ENCODE data around the gene EDDM13.
"Not testable (repeated sequence)": the region's sequence is repeated elsewhere in the genome, so short reads cannot be mapped to it uniquely, and the experiment has no call there.

EDDM13 gene

DNA sequence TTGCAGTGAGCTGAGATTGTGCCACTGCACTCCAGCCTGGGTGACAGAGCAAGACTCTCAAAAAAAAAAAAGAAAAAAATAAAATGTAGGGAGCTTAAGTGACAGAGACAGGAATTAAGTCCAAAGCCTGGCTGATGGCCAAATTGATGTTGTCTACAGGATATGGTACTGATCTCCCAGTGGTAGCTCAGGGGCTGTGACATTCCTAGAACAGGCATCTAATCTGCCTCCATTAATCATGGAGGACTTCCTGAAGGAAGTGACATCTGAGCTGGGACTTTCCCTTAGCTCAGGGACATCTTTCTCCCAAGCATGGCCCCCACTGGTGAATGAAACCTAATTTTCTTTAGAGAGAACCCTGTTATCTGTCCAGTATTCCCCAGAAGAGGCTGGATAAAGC is 11.4 kb upstream of the EDDM13 start:
- ATAC-seq: no peak
- TF ChIP-seq BACH2 (CRISPR knock-in tag; IDR thresholded peaks at IDR 0.05; ENCODE audit: borderline replicate concordance) (no peak), ISL1 (CRISPR knock-in tag; IDR thresholded peaks at IDR 0.05) (no peak), ZNF565 (CRISPR knock-in tag; conservative IDR thresholded peaks at IDR 0.05; ENCODE audit: low read depth) (no peak), RARB (CRISPR knock-in tag; IDR thresholded peaks at IDR 0.05) (no peak), ZC3H10 (CRISPR knock-in tag; IDR thresholded peaks at IDR 0.05) (no peak), PPARA (CRISPR knock-in tag; IDR thresholded peaks at IDR 0.05; ENCODE audit: borderline replicate concordance) (no peak), OSR1 (CRISPR knock-in tag; IDR thresholded peaks at IDR 0.05) (no peak)

DNA sequence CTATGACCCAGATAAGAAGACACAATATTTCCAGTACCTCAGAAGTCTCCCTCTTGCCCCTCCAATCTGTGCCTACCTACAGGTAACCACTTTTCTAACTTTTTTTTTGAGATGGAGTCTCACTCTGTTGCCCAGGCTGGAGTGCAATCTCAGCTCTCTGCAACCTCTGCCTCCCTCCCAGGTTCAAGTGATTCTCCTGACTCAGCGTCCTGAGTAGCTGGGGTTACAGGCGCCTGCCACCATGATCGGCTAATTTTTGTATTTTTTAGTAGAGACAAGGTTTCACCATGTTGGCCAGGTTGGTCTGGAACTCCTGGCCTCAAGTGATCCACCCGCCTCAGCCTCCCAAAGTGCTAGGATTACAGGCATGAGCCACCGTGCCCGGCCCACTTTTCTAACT is 10.6 kb upstream of the EDDM13 start:
- not testable (repeated sequence) for ATAC-seq

DNA sequence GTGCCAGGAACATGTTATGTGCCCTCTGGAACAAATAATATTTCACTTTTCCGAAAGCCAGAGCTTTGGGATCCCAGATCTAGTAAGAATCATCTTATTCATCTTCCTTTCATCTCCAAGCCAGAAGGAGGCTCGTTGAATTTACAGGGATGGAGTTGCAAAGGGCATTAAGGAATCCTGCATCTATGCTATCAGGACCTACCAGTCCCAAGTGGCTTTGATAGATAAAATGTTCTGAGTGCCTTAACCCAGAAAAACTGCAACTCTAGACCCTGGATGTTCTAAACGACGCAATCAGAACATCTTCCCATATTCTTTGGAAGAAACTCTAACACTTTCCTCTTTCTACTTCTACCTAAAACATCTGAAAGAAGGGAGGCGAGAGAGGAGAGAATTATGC is 9.2 kb upstream of the EDDM13 start:
- TF ChIP-seq OSR1 (CRISPR knock-in tag; IDR thresholded peaks at IDR 0.05) (no peak), ZFP30 (CRISPR knock-in tag; IDR thresholded peaks at IDR 0.05) (no peak), GLIS3 (CRISPR knock-in tag; IDR thresholded peaks at IDR 0.05) (no peak), ZFP3 (CRISPR knock-in tag; IDR thresholded peaks at IDR 0.05) (no peak), ZC3H10 (CRISPR knock-in tag; IDR thresholded peaks at IDR 0.05) (no peak), ISL1 (CRISPR knock-in tag; IDR thresholded peaks at IDR 0.05) (no peak), ESRRG (CRISPR knock-in tag; IDR thresholded peaks at IDR 0.05) (no peak)
- TF ChIP-seq, protein P1, sequence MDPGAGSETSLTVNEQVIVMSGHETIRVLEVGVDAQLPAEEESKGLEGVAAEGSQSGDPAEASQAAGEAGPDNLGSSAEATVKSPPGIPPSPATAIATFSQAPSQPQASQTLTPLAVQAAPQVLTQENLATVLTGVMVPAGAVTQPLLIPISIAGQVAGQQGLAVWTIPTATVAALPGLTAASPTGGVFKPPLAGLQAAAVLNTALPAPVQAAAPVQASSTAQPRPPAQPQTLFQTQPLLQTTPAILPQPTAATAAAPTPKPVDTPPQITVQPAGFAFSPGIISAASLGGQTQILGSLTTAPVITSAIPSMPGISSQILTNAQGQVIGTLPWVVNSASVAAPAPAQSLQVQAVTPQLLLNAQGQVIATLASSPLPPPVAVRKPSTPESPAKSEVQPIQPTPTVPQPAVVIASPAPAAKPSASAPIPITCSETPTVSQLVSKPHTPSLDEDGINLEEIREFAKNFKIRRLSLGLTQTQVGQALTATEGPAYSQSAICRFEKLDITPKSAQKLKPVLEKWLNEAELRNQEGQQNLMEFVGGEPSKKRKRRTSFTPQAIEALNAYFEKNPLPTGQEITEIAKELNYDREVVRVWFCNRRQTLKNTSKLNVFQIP (CRISPR knock-in tag; IDR thresholded peaks at IDR 0.05; ENCODE audit: borderline replicate concordance, low read depth): no peak
- TF ChIP-seq, protein P2, sequence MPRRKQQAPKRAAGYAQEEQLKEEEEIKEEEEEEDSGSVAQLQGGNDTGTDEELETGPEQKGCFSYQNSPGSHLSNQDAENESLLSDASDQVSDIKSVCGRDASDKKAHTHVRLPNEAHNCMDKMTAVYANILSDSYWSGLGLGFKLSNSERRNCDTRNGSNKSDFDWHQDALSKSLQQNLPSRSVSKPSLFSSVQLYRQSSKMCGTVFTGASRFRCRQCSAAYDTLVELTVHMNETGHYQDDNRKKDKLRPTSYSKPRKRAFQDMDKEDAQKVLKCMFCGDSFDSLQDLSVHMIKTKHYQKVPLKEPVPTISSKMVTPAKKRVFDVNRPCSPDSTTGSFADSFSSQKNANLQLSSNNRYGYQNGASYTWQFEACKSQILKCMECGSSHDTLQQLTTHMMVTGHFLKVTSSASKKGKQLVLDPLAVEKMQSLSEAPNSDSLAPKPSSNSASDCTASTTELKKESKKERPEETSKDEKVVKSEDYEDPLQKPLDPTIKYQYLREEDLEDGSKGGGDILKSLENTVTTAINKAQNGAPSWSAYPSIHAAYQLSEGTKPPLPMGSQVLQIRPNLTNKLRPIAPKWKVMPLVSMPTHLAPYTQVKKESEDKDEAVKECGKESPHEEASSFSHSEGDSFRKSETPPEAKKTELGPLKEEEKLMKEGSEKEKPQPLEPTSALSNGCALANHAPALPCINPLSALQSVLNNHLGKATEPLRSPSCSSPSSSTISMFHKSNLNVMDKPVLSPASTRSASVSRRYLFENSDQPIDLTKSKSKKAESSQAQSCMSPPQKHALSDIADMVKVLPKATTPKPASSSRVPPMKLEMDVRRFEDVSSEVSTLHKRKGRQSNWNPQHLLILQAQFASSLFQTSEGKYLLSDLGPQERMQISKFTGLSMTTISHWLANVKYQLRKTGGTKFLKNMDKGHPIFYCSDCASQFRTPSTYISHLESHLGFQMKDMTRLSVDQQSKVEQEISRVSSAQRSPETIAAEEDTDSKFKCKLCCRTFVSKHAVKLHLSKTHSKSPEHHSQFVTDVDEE (CRISPR knock-in tag; IDR thresholded peaks at IDR 0.05): no peak
- TF ChIP-seq, protein P3, sequence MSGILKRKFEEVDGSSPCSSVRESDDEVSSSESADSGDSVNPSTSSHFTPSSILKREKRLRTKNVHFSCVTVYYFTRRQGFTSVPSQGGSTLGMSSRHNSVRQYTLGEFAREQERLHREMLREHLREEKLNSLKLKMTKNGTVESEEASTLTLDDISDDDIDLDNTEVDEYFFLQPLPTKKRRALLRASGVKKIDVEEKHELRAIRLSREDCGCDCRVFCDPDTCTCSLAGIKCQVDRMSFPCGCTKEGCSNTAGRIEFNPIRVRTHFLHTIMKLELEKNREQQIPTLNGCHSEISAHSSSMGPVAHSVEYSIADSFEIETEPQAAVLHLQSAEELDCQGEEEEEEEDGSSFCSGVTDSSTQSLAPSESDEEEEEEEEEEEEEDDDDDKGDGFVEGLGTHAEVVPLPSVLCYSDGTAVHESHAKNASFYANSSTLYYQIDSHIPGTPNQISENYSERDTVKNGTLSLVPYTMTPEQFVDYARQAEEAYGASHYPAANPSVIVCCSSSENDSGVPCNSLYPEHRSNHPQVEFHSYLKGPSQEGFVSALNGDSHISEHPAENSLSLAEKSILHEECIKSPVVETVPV (CRISPR knock-in tag; IDR thresholded peaks at IDR 0.05): no peak
- no peak for ATAC-seq

DNA sequence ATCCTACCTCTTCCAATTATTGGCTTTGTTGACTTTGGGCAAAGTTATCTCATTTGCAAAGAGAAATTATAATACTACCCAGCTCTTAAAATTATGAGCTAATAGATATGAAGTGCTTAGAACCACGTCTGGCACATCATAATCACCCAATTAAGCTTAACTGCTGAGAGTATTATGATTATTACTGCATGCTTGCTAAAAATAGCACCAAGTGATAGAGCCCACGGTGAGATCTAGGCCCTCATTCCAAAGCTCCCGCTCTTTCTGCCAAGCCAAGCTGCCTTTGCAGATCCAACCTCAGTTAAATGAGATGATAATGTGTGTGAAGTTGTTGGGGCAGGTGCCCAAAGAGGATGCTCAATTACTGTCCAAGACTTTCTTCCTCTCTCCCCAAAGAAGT is 6.5 kb upstream of the EDDM13 start:
- no peak for TF ChIP-seq ZNF70 (CRISPR knock-in tag; IDR thresholded peaks at IDR 0.05)
- TF ChIP-seq ZFP30 (CRISPR knock-in tag; IDR thresholded peaks at IDR 0.05): no peak
- TF ChIP-seq TCF4 (CRISPR knock-in tag; IDR thresholded peaks at IDR 0.05; ENCODE audit: borderline replicate concordance): no peak
- TF ChIP-seq BACH2 (CRISPR knock-in tag; IDR thresholded peaks at IDR 0.05; ENCODE audit: borderline replicate concordance): no peak
- no peak for TF ChIP-seq ZFP3 (CRISPR knock-in tag; IDR thresholded peaks at IDR 0.05)
- TF ChIP-seq, protein P4, sequence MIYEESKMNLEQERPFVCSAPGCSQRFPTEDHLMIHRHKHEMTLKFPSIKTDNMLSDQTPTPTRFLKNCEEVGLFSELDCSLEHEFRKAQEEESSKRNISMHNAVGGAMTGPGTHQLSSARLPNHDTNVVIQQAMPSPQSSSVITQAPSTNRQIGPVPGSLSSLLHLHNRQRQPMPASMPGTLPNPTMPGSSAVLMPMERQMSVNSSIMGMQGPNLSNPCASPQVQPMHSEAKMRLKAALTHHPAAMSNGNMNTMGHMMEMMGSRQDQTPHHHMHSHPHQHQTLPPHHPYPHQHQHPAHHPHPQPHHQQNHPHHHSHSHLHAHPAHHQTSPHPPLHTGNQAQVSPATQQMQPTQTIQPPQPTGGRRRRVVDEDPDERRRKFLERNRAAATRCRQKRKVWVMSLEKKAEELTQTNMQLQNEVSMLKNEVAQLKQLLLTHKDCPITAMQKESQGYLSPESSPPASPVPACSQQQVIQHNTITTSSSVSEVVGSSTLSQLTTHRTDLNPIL (CRISPR knock-in tag; IDR thresholded peaks at IDR 0.05; ENCODE audit: low read depth): no peak
- no peak for TF ChIP-seq ESRRG (CRISPR knock-in tag; IDR thresholded peaks at IDR 0.05)
- TF ChIP-seq OSR1 (CRISPR knock-in tag; IDR thresholded peaks at IDR 0.05): no peak
- no peak for TF ChIP-seq RARB (CRISPR knock-in tag; IDR thresholded peaks at IDR 0.05)
- TF ChIP-seq, protein P3 (CRISPR knock-in tag; IDR thresholded peaks at IDR 0.05): no peak
- TF ChIP-seq ISL1 (CRISPR knock-in tag; IDR thresholded peaks at IDR 0.05): no peak
- no peak for ATAC-seq

DNA sequence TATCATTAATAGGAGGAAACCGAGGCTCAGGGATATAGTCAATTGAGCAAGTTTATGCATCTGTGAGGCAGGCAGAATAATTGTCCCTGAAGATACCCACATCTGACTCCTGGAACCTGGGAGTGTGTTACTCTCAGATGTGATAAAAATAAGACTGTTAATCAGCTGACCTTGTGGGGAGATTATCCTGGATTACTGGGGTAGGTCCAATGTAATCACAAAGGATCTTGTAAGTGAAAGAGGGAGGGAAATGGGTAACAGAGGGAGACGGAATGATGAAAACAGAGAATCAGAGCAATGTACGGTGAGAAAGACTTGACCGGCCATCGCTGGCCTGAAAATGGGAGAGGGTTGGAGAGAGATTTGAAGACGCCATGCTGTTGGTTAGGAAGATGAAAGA is 3.2 kb upstream of the EDDM13 start:
- ATAC-seq: no peak
- TF ChIP-seq RARB (CRISPR knock-in tag; IDR thresholded peaks at IDR 0.05) (no peak), ZFP3 (CRISPR knock-in tag; IDR thresholded peaks at IDR 0.05) (no peak), ARNTL (CRISPR knock-in tag; IDR thresholded peaks at IDR 0.05; ENCODE audit: borderline replicate concordance, low read depth) (no peak), GLIS3 (CRISPR knock-in tag; IDR thresholded peaks at IDR 0.05) (no peak), ESRRG (CRISPR knock-in tag; IDR thresholded peaks at IDR 0.05) (no peak), SNAI2 (CRISPR knock-in tag; IDR thresholded peaks at IDR 0.05) (no peak), ISL1 (CRISPR knock-in tag; IDR thresholded peaks at IDR 0.05) (no peak)
- TF ChIP-seq, protein P4 (CRISPR knock-in tag; IDR thresholded peaks at IDR 0.05; ENCODE audit: low read depth): no peak
- TF ChIP-seq, protein P5, sequence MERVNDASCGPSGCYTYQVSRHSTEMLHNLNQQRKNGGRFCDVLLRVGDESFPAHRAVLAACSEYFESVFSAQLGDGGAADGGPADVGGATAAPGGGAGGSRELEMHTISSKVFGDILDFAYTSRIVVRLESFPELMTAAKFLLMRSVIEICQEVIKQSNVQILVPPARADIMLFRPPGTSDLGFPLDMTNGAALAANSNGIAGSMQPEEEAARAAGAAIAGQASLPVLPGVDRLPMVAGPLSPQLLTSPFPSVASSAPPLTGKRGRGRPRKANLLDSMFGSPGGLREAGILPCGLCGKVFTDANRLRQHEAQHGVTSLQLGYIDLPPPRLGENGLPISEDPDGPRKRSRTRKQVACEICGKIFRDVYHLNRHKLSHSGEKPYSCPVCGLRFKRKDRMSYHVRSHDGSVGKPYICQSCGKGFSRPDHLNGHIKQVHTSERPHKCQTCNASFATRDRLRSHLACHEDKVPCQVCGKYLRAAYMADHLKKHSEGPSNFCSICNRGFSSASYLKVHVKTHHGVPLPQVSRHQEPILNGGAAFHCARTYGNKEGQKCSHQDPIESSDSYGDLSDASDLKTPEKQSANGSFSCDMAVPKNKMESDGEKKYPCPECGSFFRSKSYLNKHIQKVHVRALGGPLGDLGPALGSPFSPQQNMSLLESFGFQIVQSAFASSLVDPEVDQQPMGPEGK (CRISPR knock-in tag; IDR thresholded peaks at IDR 0.05; ENCODE audit: borderline replicate concordance): no peak

All from SK-N-SH treated with all-trans-retinoic acid at 6 μM for 48 hours (cell line).